Measurements from ENCODE around the gene MOB4.

Gene MOB4

GRCh38 chr2:197597166-197597565 is 81.3 kb downstream of the MOB4 start:
- DNase-seq = no peak

- DNase-seq = no peak
Measured at GRCh38 chr2:197598450-197598849, 82.6 kb downstream of the MOB4 start.

- peak in 5 of 6 experiments; percentile 3 to 59 (median 27) for DNase-seq
Measured at GRCh38 chr2:197599285-197599965, 83.6 kb downstream of the MOB4 start.

GRCh38 chr2:197600306-197600705 is 84.4 kb downstream of the MOB4 start:
- DNase-seq = no peak

- no peak for DNase-seq
Measured at GRCh38 chr2:197601726-197602125, 85.9 kb downstream of the MOB4 start.
